Thyroid gland (tissue), 4 donors: ENCODE data around the gene GRIK4. TPM values are rescaled to one million over a fixed set of nuclear protein-coding genes. Genes with fewer than 3 reads are reported as not detected.

ENCODE experiments used
- DNase-seq, 2 donors: peaks; one replicate each; pipeline ENCODE4 v3.0.0-alpha.2; 2019
- H3K27ac ChIP-seq, 3 donors: fragments of 200-600 bp; sonication (generic); 1 replicate in 2 of 3; 2 replicates in 1 of 3; pipeline ENCODE4 v1.5.1; 2016 to 2019; ENCODE audit warnings: mild to moderate bottlenecking in 1 of 3, moderate library complexity in 1 of 3
- H3K27me3 ChIP-seq: fragments of 200-600 bp; sonication (generic); one replicate; pipeline ENCODE4 v1.5.1; 2019
- H3K36me3 ChIP-seq, 2 donors: fragments of 200-600 bp; sonication (generic); one replicate each; pipeline ENCODE4 v1.5.1; 2016 to 2019
- H3K4me1 ChIP-seq, 2 donors: fragments of 200-600 bp; sonication (generic); one replicate each; pipeline ENCODE4 v1.5.1; 2017 to 2019
- H3K4me3 ChIP-seq, 3 donors: fragments of 200-600 bp; sonication (generic); replicated peaks in 1 of 3; 1 replicate in 2 of 3; 2 replicates in 1 of 3; pipeline ENCODE4 v1.5.1; 2016; ENCODE audit warnings: mild to moderate bottlenecking in 1 of 3
- H3K9me3 ChIP-seq: fragments of 200-600 bp; sonication (generic); one replicate; pipeline ENCODE4 v1.5.1; 2017
- CTCF ChIP-seq, 6 experiments: fragments of 200-600 bp in 3 of 6; fragments of 450-650 bp in 3 of 6; sonication (generic) in 3 of 6; IDR thresholded peaks; one replicate each; pipeline ENCODE4 v1.5.1; 2016 to 2019; ENCODE audit warnings: antibody characterized with exemption in 6 of 6, mild to moderate bottlenecking in 2 of 6, inconsistent platforms in 1 of 6, moderate library complexity in 1 of 6
- POLR2A ChIP-seq, 2 donors: fragments of 450-650 bp; IDR thresholded peaks; one replicate each; pipeline ENCODE4 v1.6.1; 2017; ENCODE audit warnings: antibody characterized with exemption in 2 of 2, mild to moderate bottlenecking in 2 of 2, moderate library complexity in 1 of 2
- WGBS, 2 donors: methylation state at CpG; one replicate each; pipeline ENCODE4 v1.1.5; 2017; 5-methylcytosine and 5-hydroxymethylcytosine counted together
- intact Hi-C: fragments of 100-400 bp; cut with DNase I; formaldehyde crosslinking; loops from one replicate; pipeline ENCODE4 v1.15.1; 2023
- total RNA-seq, 4 donors: library from RNA; depleted of rRNA; stranded (reverse); fragments of >200 nt; gene quantifications; one replicate each; pipeline ENCODE4 v1.2.3, GENCODE V29; 2016

GRIK4 gene
- total RNA-seq, 4 donors from 2014 or later: 0.54 to 3.7 (median 0.99) TPM

- Histone ChIP-seq H3K4me1 (peaks cover 0 to 3% of the 10 kb centered on the region in 2 donors), H3K4me3 (no peak overlapping the region), H3K27ac (no peak overlapping the region), H3K9me3 (no peaks in the 10 kb centered on the region), H3K36me3 (no peaks in the 10 kb centered on the region), H3K27me3 (no peaks in the 10 kb centered on the region)
- intact Hi-C loops: no loop called here
- no peak for DNase-seq
- 80 to 88% methylated on average over 9 to 11 of the region's 11 CpGs for WGBS, 2 donors
- TF ChIP-seq POLR2A (IDR thresholded peaks at IDR 0.05) (no peak), CTCF (IDR thresholded peaks at IDR 0.05) (no peak)
Observed at GRCh38 chr11:120696597-120697218, 185.2 kb downstream of the GRIK4 start.

GRCh38 chr11:120698918-120699317 lies 187.4 kb downstream of the GRIK4 start:
- no peak for DNase-seq
- TF ChIP-seq CTCF (IDR thresholded peaks at IDR 0.05): no peak
- TF ChIP-seq POLR2A (IDR thresholded peaks at IDR 0.05): no peak
- H3K4me1 ChIP-seq: peaks cover 0 to 3% of the 10 kb centered on the region in 2 donors

GRCh38 chr11:120702656-120703055 lies 191.1 kb downstream of the GRIK4 start:
- H3K4me3 ChIP-seq: no peak overlapping the region
- 57 to 64% methylated on average over 3 of the region's 3 CpGs for WGBS, 2 donors
- H3K27me3 ChIP-seq: no peaks in the 10 kb centered on the region
- no peaks in the 10 kb centered on the region for H3K9me3 ChIP-seq
- no peaks in the 10 kb centered on the region for H3K36me3 ChIP-seq
- H3K27ac ChIP-seq: no peak overlapping the region
- intact Hi-C loops: no loop called here
- TF ChIP-seq POLR2A (IDR thresholded peaks at IDR 0.05) (no peak), CTCF (IDR thresholded peaks at IDR 0.05) (no peak)
- no peaks in the 10 kb centered on the region for H3K4me1 ChIP-seq
- no peak for DNase-seq

More at GRCh38 chr11:120698918-120699317, 187.4 kb downstream of the GRIK4 start:
- Histone ChIP-seq H3K4me3 (no peak overlapping the region), H3K9me3 (no peaks in the 10 kb centered on the region), H3K27me3 (no peaks in the 10 kb centered on the region), H3K36me3 (no peaks in the 10 kb centered on the region), H3K27ac (no peak overlapping the region)
- 80 to 87% methylated on average over 6 of the region's 6 CpGs for WGBS, 2 donors
- intact Hi-C loops: no loop called here

- Histone ChIP-seq H3K27me3 (no peaks in the 10 kb centered on the region), H3K9me3 (no peaks in the 10 kb centered on the region), H3K4me1 (no peaks in the 10 kb centered on the region), H3K27ac (no peak overlapping the region), H3K36me3 (no peaks in the 10 kb centered on the region), H3K4me3 (no peak overlapping the region)
- TF ChIP-seq POLR2A (IDR thresholded peaks at IDR 0.05): no peak
- TF ChIP-seq CTCF (IDR thresholded peaks at IDR 0.05): no peak
- 92% methylated on average over 9 of the region's 9 CpGs for WGBS, 2 donors
- intact Hi-C loops: no loop called here
- DNase-seq: no peak
Observed at GRCh38 chr11:120703358-120704152, 192.0 kb downstream of the GRIK4 start.

- Histone ChIP-seq H3K27ac (no peak overlapping the region), H3K27me3 (no peaks in the 10 kb centered on the region), H3K4me1 (no peaks in the 10 kb centered on the region), H3K4me3 (no peak overlapping the region), H3K36me3 (no peaks in the 10 kb centered on the region), H3K9me3 (no peaks in the 10 kb centered on the region)
- 83 to 84% methylated on average over 4 of the region's 4 CpGs for WGBS, 2 donors
- DNase-seq: no peak
- intact Hi-C loops: no loop called here
- TF ChIP-seq POLR2A (IDR thresholded peaks at IDR 0.05) (no peak), CTCF (IDR thresholded peaks at IDR 0.05) (no peak)
Observed at GRCh38 chr11:120704256-120704750, 192.8 kb downstream of the GRIK4 start.
